ENCODE measurements around the gene RFC1. TPM values are rescaled to one million over a fixed set of nuclear protein-coding genes. Genes with fewer than 3 reads are reported as not detected.

The RFC1 gene
- polyA plus RNA-seq, 1 of the 3 experiments (the other 2 are of a cell fraction), result 14.9 TPM

DNA sequence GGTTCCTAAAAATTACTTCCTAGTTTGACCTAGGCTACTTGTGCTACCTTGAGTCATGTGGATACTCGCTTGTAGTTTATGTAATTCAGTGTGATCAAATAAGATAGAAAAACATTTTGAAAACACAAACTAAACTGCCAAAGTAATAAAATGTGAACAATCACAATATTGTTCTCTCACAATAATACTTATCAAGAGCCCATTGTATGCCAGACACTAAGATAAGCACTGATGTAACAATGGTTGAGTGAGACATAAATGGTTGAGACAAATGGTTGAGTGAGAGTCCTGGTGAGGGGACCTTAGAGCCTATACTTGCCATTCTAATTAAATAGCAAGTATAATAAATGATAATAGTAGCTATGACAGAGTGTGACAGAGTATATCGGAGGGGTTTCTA is 41.7 kb downstream of the RFC1 start:
- Histone ChIP-seq H4K20me1 (ENCODE audit: insufficient read depth) (no peaks in the 10 kb centered on the region), H3K4me1 (ENCODE audit: control insufficient read depth in 1 of 2, insufficient read depth in 2 of 2, low read depth in 1 of 2, low read length in 1 of 2) (no peaks in the 10 kb centered on the region), H3K4me3 (ENCODE audit: low read depth in 2 of 2, low read length in 1 of 2) (no peak overlapping the region), H3K4me2 (no peak overlapping the region), H3F3A (replicated peaks; ENCODE audit: insufficient read depth) (peaks cover 17% of the 10 kb centered on the region), H3K36me3 (replicated peaks in 1 of 2; ENCODE audit: control insufficient read depth in 1 of 2, insufficient read depth in 2 of 2, low read length in 1 of 2) (peaks cover 16 to 42% of the 10 kb centered on the region in 2 experiments), H3K9ac (no peak overlapping the region), H3K79me2 (ENCODE audit: insufficient read depth) (peaks cover 17% of the 10 kb centered on the region), H3K9me3 (no peaks in the 10 kb centered on the region), H3K27ac (ENCODE audit: low read depth in 2 of 2, low read length in 1 of 2) (no peak overlapping the region), H2AFZ (ENCODE audit: low read depth) (no peak overlapping the region), H3K9me2 (0 out of 2 replicates have a peak, but pooled peaks cover 3% of the 10 kb centered on the region), H3K27me3 (ENCODE audit: insufficient read depth) (no peaks in the 10 kb centered on the region)
- ChIA-PET CTCF (no interaction called here), POLR2A (no interaction called here)
- TF ChIP-seq GATA2 (CRISPR knock-in tag; IDR thresholded peaks at IDR 0.05), result no peak
- no peak for TF ChIP-seq TCF12 (IDR thresholded peaks at IDR 0.05)
- TF ChIP-seq MEF2A (IDR thresholded peaks at IDR 0.05; ENCODE audit: borderline replicate concordance, low read depth), result no peak
- no peak for TF ChIP-seq EZH2phosphoT487 (IDR thresholded peaks at IDR 0.05; ENCODE audit: borderline replicate concordance, low read depth)
- no peak for TF ChIP-seq GABPA (IDR thresholded peaks at IDR 0.05; ENCODE audit: low read depth)
- TF ChIP-seq MXI1 (IDR thresholded peaks at IDR 0.05; ENCODE audit: low read depth, low read length), result no peak
- TF ChIP-seq, protein P1, sequence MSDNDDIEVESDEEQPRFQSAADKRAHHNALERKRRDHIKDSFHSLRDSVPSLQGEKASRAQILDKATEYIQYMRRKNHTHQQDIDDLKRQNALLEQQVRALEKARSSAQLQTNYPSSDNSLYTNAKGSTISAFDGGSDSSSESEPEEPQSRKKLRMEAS (IDR thresholded peaks at IDR 0.05; ENCODE audit: low read depth), result no peak
- TF ChIP-seq, protein P2, sequence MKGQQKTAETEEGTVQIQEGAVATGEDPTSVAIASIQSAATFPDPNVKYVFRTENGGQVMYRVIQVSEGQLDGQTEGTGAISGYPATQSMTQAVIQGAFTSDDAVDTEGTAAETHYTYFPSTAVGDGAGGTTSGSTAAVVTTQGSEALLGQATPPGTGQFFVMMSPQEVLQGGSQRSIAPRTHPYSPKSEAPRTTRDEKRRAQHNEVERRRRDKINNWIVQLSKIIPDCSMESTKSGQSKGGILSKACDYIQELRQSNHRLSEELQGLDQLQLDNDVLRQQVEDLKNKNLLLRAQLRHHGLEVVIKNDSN (IDR thresholded peaks at IDR 0.05; ENCODE audit: borderline replicate concordance, low read depth), result no peak
- TF ChIP-seq, protein P3, sequence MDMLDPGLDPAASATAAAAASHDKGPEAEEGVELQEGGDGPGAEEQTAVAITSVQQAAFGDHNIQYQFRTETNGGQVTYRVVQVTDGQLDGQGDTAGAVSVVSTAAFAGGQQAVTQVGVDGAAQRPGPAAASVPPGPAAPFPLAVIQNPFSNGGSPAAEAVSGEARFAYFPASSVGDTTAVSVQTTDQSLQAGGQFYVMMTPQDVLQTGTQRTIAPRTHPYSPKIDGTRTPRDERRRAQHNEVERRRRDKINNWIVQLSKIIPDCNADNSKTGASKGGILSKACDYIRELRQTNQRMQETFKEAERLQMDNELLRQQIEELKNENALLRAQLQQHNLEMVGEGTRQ (IDR thresholded peaks at IDR 0.05; ENCODE audit: borderline replicate concordance, low read depth, low read length), result no peak
- TF ChIP-seq, protein P4, sequence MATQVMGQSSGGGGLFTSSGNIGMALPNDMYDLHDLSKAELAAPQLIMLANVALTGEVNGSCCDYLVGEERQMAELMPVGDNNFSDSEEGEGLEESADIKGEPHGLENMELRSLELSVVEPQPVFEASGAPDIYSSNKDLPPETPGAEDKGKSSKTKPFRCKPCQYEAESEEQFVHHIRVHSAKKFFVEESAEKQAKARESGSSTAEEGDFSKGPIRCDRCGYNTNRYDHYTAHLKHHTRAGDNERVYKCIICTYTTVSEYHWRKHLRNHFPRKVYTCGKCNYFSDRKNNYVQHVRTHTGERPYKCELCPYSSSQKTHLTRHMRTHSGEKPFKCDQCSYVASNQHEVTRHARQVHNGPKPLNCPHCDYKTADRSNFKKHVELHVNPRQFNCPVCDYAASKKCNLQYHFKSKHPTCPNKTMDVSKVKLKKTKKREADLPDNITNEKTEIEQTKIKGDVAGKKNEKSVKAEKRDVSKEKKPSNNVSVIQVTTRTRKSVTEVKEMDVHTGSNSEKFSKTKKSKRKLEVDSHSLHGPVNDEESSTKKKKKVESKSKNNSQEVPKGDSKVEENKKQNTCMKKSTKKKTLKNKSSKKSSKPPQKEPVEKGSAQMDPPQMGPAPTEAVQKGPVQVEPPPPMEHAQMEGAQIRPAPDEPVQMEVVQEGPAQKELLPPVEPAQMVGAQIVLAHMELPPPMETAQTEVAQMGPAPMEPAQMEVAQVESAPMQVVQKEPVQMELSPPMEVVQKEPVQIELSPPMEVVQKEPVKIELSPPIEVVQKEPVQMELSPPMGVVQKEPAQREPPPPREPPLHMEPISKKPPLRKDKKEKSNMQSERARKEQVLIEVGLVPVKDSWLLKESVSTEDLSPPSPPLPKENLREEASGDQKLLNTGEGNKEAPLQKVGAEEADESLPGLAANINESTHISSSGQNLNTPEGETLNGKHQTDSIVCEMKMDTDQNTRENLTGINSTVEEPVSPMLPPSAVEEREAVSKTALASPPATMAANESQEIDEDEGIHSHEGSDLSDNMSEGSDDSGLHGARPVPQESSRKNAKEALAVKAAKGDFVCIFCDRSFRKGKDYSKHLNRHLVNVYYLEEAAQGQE (IDR thresholded peaks at IDR 0.05; ENCODE audit: low read depth, low read length), result no peak
- no peak for TF ChIP-seq CHD2 (IDR thresholded peaks at IDR 0.05; ENCODE audit: low read length, partially characterized antibody)
- no peak for TF ChIP-seq JUND (IDR thresholded peaks at IDR 0.05)
- 99% methylated on average over 2 of the region's 2 CpGs for WGBS (ENCODE audit: low lambda C conversion rate)
- DNase-seq, result no peak

DNA sequence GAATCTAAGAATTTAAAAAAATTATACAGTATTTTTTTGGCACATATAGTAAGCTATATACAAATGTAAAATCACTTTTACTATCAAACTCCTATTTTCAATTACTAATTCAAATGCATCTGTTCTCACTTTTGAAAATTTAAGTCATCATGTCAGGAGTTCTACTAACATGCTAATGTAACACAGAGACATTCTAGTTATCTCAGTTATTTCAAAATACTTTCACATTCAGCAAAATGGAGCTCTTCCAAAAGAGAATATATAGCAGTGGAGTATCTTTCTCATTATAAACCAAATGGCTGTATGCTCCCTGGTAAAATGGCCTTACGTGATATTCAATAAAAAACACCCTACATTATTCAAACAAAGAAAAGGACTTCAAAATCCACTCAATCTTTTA is 42.3 kb downstream of the RFC1 start:
- H3K27me3 ChIP-seq (ENCODE audit: insufficient read depth), result no peaks in the 10 kb centered on the region
- H3K79me2 ChIP-seq (ENCODE audit: insufficient read depth), result peaks cover 11% of the 10 kb centered on the region
- no peak overlapping the region for H3K9ac ChIP-seq
- H3K4me2 ChIP-seq, result no peak overlapping the region
- no peak overlapping the region for H2AFZ ChIP-seq (ENCODE audit: low read depth)
- H3F3A ChIP-seq (replicated peaks; ENCODE audit: insufficient read depth), result peaks cover 17% of the 10 kb centered on the region
- POLR2A ChIA-PET, result no interaction called here
- H3K36me3 ChIP-seq (replicated peaks in 1 of 2; ENCODE audit: control insufficient read depth in 1 of 2, insufficient read depth in 2 of 2, low read length in 1 of 2), result peaks cover 23 to 48% of the 10 kb centered on the region in 2 experiments
- TF ChIP-seq, protein P5, sequence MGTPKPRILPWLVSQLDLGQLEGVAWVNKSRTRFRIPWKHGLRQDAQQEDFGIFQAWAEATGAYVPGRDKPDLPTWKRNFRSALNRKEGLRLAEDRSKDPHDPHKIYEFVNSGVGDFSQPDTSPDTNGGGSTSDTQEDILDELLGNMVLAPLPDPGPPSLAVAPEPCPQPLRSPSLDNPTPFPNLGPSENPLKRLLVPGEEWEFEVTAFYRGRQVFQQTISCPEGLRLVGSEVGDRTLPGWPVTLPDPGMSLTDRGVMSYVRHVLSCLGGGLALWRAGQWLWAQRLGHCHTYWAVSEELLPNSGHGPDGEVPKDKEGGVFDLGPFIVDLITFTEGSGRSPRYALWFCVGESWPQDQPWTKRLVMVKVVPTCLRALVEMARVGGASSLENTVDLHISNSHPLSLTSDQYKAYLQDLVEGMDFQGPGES (IDR thresholded peaks at IDR 0.05; ENCODE audit: low read depth, low read length), result no peak
- TF ChIP-seq, protein P1 (IDR thresholded peaks at IDR 0.05; ENCODE audit: low read depth), result no peak
- TF ChIP-seq SMC3 (IDR thresholded peaks at IDR 0.05; ENCODE audit: low read depth, low read length), result no peak
- 94% methylated on average over 1 of the region's 1 CpG for whole genome bisulfite sequencing (ENCODE audit: low lambda C conversion rate)
- no peaks in the 10 kb centered on the region for H4K20me1 ChIP-seq (ENCODE audit: insufficient read depth)
- no peaks in the 10 kb centered on the region for H3K4me1 ChIP-seq (ENCODE audit: control insufficient read depth in 1 of 2, insufficient read depth in 2 of 2, low read depth in 1 of 2, low read length in 1 of 2)
- no peak overlapping the region for H3K4me3 ChIP-seq (ENCODE audit: low read depth in 2 of 2, low read length in 1 of 2)
- CTCF ChIA-PET, result interaction anchor here (1.2 kb wide), 1 partner anchor 30 kb away, joined by 3 read pairs; no protein-coding TSS in a partner anchor
- H3K27ac ChIP-seq (ENCODE audit: low read depth in 2 of 2, low read length in 1 of 2), result no peak overlapping the region
- 0 out of 2 replicates have a peak, but pooled peaks cover 3% of the 10 kb centered on the region for H3K9me2 ChIP-seq
- no peaks in the 10 kb centered on the region for H3K9me3 ChIP-seq
- DNase-seq, result no peak
